GM12878 (cell line): ENCODE measurements around the gene MGAT4B. TPM values are rescaled to one million over a fixed set of nuclear protein-coding genes. Genes with fewer than 3 reads are reported as not detected.

Experiments used
- JUNB ChIP-seq: IDR thresholded peaks from 2 replicates; pipeline ENCODE4 v1.6.1; 2016; ENCODE audit warnings: antibody characterized with exemption, mild to moderate bottlenecking
- MXI1 ChIP-seq: fragments of 150-350 bp; IDR thresholded peaks from 2 replicates; pipeline ENCODE4 v1.6.1; 2011; ENCODE audit warnings: low read depth, mild to moderate bottlenecking, inconsistent platforms, low read length, improper control_type of control experiment
- POU2F2 ChIP-seq: IDR thresholded peaks from 3 replicates; pipeline ENCODE4 v1.6.1; 2011; ENCODE audit warnings: low read depth, mild to moderate bottlenecking, low read length, borderline replicate concordance
- SMARCA5 ChIP-seq: fragments of 450-650 bp; IDR thresholded peaks from 2 replicates; pipeline ENCODE4 v1.6.1; 2017; ENCODE audit warnings: mild to moderate bottlenecking
- SMC3 ChIP-seq: IDR thresholded peaks from 2 replicates; pipeline ENCODE4 v1.6.1; 2011; ENCODE audit warnings: low read length, improper control_type of control experiment, borderline replicate concordance
- SP1 ChIP-seq: IDR thresholded peaks from one replicate; pipeline ENCODE4 v1.6.1; 2011; ENCODE audit warnings: low read depth, low read length
- ZNF207 ChIP-seq: fragments of 450-650 bp; IDR thresholded peaks from 2 replicates; pipeline ENCODE4 v1.6.1; 2014; ENCODE audit warnings: antibody characterized with exemption, mild to moderate bottlenecking, borderline replicate concordance
- polyA plus RNA-seq, 11 experiments: library from polyadenylated mRNA; depleted of rRNA in 4 of 11; unstranded in 6 of 11; stranded (reverse) in 5 of 11; fragments of >200 nt; fragmentation: Nextera tagmentation in 4 of 11; fragmentation: Illumina TruSeq in 1 of 11; extraction: Ambion mirVana in 4 of 11; extraction: Trizol in 1 of 11; gene quantifications; 1 replicate in 1 of 11; 2 replicates in 10 of 11; pipeline versions ENCODE4 v1.2.1 to v1.2.3, GENCODE V29; 2011 to 2016; ENCODE audit warnings: inconsistent platforms in 2 of 11, missing spikeins in 2 of 11, low read depth in 1 of 11
- total RNA-seq, 4 experiments: library from RNA; depleted of rRNA in 3 of 4; stranded (reverse); fragments of >200 nt in 3 of 4; fragmentation: Illumina TruSeq in 1 of 4; extraction: Trizol in 1 of 4; gene quantifications; 2 replicates each; pipeline versions ENCODE4 v1.2.1 to v1.2.3, GENCODE V29; 2013 to 2021
- TF ChIP-seq, protein P1 (sequence below): fragments of 450-650 bp; formaldehyde crosslinking; IDR thresholded peaks from 2 replicates; pipeline ENCODE4 v1.4.0; 2020; ENCODE audit warnings: mild to moderate bottlenecking, moderate library complexity
- TF ChIP-seq, protein P2 (sequence below): IDR thresholded peaks from 2 replicates; pipeline ENCODE4 v1.6.1; 2012; ENCODE audit warnings: low read depth, low read length, improper control_type of control experiment
- TF ChIP-seq, protein P3 (sequence below): IDR thresholded peaks from 2 replicates; pipeline ENCODE4 v1.6.1; 2012; ENCODE audit warnings: low read depth, low read length, improper control_type of control experiment
- TF ChIP-seq, protein P4 (sequence below): fragments of 450-650 bp; IDR thresholded peaks from 2 replicates; pipeline ENCODE4 v1.6.1; 2017; ENCODE audit warnings: mild to moderate bottlenecking

Gene MGAT4B
- total and polyA plus RNA-seq, 10 of the 15 experiments (the other 5 are each of a cell fraction or from before 2014, with no cell fraction given) = 0.60 to 82.5 (median 34.4) TPM; not detected in 1

- TF ChIP-seq, protein P1, sequence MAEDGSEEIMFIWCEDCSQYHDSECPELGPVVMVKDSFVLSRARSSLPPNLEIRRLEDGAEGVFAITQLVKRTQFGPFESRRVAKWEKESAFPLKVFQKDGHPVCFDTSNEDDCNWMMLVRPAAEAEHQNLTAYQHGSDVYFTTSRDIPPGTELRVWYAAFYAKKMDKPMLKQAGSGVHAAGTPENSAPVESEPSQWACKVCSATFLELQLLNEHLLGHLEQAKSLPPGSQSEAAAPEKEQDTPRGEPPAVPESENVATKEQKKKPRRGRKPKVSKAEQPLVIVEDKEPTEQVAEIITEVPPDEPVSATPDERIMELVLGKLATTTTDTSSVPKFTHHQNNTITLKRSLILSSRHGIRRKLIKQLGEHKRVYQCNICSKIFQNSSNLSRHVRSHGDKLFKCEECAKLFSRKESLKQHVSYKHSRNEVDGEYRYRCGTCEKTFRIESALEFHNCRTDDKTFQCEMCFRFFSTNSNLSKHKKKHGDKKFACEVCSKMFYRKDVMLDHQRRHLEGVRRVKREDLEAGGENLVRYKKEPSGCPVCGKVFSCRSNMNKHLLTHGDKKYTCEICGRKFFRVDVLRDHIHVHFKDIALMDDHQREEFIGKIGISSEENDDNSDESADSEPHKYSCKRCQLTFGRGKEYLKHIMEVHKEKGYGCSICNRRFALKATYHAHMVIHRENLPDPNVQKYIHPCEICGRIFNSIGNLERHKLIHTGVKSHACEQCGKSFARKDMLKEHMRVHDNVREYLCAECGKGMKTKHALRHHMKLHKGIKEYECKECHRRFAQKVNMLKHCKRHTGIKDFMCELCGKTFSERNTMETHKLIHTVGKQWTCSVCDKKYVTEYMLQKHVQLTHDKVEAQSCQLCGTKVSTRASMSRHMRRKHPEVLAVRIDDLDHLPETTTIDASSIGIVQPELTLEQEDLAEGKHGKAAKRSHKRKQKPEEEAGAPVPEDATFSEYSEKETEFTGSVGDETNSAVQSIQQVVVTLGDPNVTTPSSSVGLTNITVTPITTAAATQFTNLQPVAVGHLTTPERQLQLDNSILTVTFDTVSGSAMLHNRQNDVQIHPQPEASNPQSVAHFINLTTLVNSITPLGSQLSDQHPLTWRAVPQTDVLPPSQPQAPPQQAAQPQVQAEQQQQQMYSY (CRISPR knock-in tag) = no peak
- peak; percentile 35; the same call in 1 of the 2 replicates for TF ChIP-seq MXI1
- no peak for TF ChIP-seq JUNB
- TF ChIP-seq, protein P2, sequence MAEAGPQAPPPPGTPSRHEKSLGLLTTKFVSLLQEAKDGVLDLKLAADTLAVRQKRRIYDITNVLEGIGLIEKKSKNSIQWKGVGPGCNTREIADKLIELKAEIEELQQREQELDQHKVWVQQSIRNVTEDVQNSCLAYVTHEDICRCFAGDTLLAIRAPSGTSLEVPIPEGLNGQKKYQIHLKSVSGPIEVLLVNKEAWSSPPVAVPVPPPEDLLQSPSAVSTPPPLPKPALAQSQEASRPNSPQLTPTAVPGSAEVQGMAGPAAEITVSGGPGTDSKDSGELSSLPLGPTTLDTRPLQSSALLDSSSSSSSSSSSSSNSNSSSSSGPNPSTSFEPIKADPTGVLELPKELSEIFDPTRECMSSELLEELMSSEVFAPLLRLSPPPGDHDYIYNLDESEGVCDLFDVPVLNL = no peak
- peak; percentile 86 for TF ChIP-seq SMC3
- TF ChIP-seq, protein P3, sequence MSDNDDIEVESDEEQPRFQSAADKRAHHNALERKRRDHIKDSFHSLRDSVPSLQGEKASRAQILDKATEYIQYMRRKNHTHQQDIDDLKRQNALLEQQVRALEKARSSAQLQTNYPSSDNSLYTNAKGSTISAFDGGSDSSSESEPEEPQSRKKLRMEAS = peak; percentile 17; the same call in 1 of the 2 replicates
- TF ChIP-seq ZNF207 = 0 out of 2 replicates have a peak, but pooled peaks have one; percentile 50
- peak; percentile 81 for TF ChIP-seq SMARCA5
- TF ChIP-seq, protein P4, sequence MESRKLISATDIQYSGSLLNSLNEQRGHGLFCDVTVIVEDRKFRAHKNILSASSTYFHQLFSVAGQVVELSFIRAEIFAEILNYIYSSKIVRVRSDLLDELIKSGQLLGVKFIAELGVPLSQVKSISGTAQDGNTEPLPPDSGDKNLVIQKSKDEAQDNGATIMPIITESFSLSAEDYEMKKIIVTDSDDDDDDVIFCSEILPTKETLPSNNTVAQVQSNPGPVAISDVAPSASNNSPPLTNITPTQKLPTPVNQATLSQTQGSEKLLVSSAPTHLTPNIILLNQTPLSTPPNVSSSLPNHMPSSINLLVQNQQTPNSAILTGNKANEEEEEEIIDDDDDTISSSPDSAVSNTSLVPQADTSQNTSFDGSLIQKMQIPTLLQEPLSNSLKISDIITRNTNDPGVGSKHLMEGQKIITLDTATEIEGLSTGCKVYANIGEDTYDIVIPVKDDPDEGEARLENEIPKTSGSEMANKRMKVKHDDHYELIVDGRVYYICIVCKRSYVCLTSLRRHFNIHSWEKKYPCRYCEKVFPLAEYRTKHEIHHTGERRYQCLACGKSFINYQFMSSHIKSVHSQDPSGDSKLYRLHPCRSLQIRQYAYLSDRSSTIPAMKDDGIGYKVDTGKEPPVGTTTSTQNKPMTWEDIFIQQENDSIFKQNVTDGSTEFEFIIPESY = peak; percentile 80; the same call in 1 of the 2 replicates
- TF ChIP-seq POU2F2 = peak; percentile 17; the same call in 1 of the 3 replicates
- TF ChIP-seq SP1 = no peak
These were observed 5.1 kb downstream of the MGAT4B start (continued) for GRCh38 chr5:179801304-179802206.
